NB4 (cell line): ENCODE results near the gene ANO9.

Experiments used
- POLR2A ChIP-seq: IDR thresholded peaks from 2 replicates; pipeline ENCODE4 v1.6.1; 2011; ENCODE audit warnings: mild to moderate bottlenecking; ENCODE audit not compliant: insufficient read length; ENCODE audit errors: extremely low read depth
- TF ChIP-seq, protein P1 (sequence below): IDR thresholded peaks from one replicate; pipeline ENCODE4 v1.5.1; 2012; ENCODE audit warnings: low read depth, low read length
- TF ChIP-seq, protein P2 (sequence below): IDR thresholded peaks from 2 replicates; pipeline ENCODE4 v1.6.1; 2011; ENCODE audit warnings: low read depth, low read length

DNA sequence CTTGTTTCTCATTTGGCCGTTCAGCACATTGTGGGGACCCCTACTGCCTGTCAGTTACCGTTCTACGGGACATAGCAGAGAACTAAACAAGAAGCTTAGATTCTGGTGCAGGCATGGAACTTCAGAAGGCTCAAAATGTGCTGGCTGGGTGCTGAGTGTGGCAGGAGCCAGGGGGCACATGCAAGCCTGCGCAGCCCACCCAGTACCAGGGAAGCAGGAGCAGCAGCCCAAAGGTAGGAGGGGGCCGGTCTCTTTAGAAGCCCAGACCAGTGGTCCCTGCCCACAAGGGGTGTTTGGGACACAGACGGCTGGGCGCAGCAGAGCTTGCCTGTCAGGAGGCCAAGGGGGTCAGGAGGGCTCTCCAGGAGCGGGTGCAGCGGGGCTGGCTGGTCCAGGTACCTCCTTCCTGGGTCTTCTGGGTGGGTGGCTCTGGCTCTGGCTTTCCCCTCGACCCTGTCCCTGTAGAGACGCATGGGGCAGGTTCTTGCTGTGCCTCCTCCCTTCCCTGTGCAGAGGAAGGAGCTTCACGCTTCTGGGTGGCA, 10.5 kb upstream of the ANO9 start:
- TF ChIP-seq, protein P1, sequence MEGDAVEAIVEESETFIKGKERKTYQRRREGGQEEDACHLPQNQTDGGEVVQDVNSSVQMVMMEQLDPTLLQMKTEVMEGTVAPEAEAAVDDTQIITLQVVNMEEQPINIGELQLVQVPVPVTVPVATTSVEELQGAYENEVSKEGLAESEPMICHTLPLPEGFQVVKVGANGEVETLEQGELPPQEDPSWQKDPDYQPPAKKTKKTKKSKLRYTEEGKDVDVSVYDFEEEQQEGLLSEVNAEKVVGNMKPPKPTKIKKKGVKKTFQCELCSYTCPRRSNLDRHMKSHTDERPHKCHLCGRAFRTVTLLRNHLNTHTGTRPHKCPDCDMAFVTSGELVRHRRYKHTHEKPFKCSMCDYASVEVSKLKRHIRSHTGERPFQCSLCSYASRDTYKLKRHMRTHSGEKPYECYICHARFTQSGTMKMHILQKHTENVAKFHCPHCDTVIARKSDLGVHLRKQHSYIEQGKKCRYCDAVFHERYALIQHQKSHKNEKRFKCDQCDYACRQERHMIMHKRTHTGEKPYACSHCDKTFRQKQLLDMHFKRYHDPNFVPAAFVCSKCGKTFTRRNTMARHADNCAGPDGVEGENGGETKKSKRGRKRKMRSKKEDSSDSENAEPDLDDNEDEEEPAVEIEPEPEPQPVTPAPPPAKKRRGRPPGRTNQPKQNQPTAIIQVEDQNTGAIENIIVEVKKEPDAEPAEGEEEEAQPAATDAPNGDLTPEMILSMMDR, result no peak
- no peak for TF ChIP-seq POLR2A
- TF ChIP-seq, protein P2, sequence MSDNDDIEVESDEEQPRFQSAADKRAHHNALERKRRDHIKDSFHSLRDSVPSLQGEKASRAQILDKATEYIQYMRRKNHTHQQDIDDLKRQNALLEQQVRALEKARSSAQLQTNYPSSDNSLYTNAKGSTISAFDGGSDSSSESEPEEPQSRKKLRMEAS, result no peak
